SIG-M5 treated with dmso at 0.1 percent for 504 hours (cell line): ENCODE data around the gene CENPO.
"Not testable (repeated sequence)": the region's sequence is repeated elsewhere in the genome, so short reads cannot be mapped to it uniquely, and the experiment has no call there.

ENCODE experiments used
- DNase-seq: peaks from one replicate; lab custom pipeline; 2025; ENCODE audit not compliant: unreplicated experiment; lab: John Stamatoyannopoulos, UW

Gene CENPO

DNA sequence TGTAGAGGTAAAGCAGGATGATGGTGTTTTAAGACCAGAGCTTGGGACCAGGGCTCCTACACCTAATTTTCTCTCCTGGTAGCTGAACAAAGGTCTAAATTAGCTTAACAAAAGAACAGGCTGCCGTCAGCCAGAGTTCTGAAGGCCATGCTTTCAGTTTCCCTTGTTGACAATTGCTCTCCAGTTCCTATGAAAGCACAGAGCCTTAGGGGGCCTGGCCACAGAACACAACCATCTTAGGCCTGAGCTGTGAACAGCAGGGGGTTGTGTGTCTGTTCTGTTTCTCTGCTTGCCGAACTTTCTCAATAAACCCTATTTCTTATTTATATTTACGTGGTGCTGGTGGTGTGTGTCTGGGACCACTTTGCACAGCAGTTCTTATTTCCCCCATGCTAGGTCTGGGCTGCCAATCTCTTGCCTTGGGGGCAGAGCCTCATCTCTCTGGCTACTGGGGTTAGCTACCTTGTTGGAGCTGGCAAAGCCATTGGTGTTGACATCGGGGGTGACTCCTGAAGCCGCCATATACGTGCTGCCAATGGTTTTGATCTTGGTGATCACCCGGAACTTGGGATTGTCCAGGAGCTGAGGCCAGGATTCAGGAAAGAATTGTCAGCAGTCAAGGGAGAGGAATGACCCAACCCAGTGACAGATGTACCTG is 29.0 kb downstream of the CENPO start:
- DNase-seq = no peak

DNA sequence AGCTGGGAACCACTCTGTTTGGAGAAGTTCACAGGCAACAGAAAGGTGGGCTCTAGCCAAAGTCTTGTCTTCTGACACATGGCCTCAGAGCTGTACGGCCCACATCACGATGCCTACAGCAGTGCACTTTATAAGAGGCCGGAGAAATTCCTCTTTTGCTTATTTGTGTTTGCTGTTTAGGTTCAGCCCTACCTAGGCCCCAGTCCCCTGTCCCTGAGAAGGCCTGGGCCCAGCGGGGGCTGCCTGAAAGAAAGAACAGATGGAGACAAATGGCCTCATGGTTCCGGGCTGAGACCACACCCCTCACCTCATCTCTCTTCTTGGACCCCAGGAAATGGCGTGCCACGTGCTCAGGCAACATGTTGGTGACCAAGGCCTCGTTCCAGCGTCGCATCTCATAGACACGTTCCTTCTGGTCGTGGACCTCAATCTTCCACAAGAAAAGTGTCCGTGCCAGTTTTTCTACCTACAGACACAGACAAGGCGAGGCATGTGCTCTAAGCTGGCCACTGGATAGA is 30.9 kb downstream of the CENPO start:
- DNase-seq = no peak

DNA sequence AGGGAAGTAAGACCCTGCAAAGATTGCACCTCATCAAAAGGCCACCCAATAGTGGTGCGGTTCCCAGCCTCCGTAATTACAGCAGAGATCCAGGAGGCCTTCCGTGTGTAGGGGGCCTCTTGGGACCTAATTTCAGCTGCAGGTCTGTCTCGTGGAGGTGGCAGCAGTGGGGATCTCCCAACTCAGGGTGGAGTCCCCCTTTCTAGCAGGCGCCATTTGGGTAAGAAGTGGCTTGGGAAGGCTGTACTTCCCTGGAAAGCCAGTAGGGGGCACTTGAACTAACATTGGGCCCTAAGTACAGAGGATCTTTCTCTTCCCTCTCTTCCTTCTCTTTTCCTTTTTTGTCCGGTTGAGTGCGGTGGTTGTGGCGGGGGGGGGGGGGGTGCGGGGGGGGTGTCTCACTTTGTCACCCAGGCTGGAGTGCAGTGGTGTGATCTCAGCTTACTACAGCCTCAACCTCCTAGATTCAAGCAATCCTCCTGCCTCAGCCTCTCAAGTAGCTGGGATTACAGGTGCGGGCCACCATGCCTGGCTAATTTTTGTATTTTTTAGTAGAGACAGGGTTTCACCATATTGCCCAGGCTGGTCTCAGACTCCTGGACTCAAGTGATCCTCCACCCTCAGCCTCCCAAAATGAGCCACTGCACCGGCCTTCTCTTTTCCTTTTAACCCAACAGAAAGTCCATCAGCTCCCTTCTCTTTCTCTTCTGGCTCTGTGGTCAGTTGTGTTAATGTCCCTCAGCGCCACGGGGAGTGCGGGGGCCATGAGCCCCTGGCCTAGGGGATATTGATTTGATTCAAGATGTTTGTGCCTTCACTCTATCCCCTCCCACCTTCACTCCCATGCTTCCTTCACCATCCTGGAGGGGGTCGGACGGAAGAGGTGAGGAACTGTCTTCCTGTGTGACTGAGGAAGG is 32.0 kb downstream of the CENPO start:
- DNase-seq = peak; percentile 11

DNA sequence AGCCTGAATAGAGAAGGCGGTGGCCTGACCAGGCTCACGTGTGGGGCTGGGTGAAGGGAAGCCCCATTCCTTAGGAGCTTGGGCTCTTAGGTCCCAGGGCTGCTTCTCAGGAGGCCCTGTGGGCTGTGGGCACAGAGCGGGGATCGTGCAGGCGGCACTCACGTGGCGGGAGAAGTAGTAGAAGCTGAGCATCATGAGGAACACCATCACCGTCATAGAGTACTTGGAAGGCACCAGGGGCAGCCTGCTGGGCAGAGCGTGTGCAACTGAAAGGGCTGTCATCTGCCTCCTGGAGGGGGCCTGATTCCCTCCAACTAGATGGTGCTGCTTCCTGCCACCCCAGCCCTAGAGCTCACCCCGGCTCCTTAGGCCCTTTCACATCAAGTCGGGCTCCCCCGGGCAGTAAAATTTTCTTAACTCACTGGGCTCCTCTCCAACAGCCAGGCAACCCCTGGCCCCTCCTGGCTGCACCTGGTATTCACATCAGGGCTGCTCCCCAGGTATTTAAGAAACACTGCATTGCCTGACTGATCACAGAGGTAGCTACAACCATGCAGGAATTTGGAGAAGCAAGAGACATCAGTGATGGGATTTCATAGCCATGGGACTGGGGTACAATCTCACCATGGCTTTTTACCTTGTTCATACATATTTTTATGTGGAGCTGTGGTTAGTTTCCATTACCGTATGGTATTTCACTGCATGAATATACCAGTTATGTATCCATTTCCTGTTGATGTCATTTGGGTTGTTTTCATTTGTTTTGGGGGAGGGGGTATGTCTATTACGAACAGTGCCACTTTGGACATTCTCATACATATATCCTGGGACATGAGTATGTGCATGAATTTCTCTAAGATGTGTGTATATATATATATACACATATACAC is 32.9 kb downstream of the CENPO start:
- DNase-seq = no peak

DNA sequence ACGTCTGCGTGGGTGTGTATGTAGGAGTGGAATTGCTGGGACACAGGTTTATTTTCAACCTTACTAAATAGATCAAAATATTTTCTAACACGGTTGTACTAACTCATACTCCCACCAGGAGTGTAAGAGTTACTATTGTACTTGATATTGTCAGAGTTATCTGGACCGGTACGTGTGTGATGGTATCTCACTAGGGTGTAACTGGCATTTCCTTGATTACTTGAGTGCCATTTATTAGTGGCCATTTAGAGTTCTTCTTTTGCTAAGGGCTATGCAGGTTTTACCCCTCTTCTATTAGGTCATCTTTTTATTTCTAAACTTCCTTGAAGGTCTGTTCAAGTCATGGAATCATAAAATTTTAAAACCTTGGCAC is 33.5 kb downstream of the CENPO start:
- no peak for DNase-seq

DNA sequence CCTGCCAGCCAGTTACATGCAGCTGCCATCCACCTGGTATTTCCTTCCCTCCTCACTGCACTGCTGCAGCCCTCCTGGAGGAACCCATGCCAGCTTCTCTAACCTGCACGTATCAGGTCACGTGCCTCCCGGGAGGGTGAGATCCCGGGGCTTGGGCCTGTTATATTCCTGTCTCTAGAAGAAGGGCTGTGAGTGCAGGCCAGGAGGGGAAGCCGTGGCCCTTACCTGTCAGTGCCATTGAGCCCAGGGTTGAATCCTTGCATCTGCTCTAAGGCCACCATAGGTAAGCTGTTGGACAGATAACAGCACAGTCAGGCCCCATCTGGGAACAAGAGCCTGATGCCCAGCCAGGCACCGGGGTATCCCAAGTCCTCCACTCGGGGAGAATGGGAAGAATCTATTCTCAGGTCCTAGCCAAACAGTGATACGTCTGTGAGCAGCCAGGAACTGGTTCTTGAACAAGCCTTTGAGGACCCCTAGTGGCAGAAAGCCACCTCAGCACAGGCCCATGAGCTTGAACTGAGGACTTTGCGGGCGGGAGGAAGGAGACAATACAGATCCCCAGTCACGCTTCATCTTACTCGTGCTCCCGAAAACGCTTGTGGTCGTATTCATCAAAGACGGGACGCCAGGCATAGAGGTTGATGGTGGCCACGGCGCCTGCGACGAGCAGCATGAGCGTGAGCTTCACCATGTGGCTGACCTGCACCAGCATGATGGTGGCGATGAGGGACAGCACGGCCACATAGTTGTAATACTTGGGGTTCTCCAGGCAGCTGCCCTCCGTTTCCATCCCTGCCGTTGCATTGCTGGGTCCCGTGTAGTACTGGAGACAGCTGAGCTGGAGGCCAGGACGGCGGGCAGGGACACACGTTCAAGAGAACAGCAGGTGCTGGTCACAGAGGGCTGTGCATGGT is 34.4 kb downstream of the CENPO start:
- peak; percentile 80 for DNase-seq

DNA sequence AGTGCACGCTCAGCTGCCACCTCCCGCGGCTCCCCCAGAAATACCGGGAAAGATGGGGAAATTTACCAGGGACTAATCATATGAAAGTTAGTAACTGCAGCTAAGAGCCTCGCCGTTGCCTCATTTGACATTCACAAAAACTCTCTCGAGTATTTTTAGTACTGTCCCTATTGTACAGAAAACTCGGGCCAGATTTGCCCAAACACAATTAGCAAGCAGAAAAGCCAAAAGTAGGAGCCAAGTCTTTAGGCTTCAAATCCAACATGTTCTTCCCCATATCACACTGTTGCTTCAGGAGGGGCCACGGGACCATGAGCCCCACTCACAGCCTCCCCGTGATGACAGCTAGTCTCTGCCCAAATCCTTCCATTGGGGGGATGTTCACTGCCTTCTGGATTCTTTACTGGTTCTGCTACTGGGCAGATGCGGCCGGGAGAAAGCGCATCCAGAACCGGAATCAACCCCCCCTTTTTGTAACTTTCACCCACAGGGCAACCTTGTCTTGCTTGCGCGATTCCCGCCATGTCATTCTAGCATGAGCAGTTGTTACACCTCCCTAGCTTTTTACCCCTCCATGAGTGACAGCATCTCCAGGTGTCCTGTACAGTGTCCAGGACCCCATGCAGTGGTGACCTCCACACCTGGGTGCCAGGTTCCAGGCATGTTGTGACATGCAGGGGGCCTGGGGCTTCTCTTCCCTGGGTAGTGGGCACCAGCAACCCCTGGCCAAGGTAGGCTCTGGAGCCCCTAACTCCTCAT is 35.2 kb downstream of the CENPO start:
- DNase-seq = no peak

DNA sequence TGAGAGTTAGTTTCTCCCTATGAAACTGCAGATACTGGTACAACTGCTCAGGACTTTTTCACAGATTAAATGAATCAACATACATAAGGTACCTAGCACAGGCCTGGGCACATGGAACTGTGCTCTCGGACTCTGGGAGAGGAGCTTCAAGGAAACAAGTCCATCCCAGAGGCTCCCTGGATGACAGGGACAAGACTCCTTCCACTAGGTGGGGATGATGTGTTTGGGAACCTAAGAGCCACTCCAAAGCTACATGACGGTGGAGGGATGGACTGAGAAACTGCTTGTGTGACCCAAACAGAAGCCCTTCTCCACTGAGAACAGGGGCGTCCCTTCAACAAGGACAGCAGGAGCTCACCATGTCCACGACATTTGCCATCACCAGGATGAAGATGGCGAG is 37.1 kb downstream of the CENPO start:
- DNase-seq = no peak

DNA sequence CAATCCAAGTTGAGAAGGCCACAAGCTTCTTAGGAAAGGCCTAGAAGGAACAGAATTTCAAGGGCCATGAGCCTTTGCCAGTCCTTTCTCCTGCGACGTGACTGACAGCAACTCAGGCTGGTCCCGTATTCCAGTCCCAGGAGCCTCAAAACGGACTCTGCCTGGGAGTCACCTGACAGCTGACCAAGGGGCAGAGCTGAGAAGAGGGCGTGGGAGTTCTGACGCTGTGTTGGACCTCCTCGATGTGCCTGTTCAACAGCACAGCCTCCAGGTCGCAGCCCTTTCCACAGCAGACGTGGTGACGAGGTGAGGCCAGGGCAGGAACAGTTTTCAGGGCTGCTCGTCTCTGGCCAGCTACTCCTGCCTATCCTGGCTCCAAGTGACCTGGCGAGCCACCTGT is 37.6 kb downstream of the CENPO start:
- no peak for DNase-seq

DNA sequence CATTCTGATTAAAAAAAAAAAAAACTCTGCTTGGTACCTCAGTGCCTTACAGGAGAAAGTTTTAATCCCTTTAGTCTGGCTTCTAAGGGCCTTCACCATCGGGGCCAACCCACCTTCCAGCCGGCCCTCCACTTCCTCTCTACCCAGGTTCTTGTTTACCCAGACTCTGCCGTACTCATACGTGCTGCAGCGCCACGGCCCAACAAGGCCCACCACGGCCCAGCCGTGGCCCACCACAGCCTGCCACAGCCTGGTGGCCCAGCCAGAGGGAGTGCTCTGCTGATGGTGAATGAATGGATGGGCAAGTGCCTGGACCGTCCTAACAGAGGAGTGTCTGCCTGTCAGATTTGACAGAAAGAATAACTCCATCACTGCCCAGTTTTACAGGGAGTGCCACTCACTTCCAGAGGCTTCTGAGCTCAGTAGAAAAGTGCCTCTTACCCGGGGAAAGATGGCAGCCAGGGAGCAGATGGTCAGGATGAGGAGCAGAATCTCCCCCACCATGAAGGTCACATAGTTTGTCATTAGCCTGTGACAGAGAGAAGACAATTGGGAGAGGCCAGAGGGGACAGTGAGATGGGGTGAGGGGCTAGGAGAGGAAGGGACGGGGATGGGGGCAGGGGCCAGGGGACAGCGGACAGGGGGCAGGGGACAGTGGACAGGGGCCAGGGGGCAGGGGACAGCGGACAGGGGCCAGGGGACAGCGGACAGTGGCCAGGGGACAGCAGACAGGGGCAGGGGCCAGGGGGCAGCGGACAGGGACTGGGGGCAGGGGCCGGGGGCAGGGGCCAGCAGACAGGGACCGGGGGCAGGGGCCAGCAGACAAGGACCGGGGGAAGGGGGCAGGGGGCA is 38.2 kb downstream of the CENPO start:
- DNase-seq = no peak

DNA sequence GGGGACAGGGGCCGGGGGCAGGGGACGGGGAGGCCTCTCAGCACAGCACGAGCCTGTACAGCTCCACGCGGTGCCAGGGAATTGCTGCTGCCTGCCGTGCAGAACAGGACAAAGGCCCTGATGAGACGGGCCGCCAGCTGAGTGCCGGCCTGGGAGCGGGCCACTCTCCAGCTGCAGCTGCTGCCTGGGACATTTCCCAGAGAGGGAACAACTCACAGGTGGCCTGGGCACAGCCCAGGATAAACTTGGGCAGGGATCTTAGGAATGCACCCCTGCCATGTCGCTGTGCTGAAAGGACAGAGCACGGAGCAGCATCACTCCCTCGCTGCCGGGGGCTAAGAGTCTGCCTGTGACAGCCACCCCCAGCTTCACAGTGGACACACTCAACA is 38.8 kb downstream of the CENPO start:
- no peak for DNase-seq

DNA sequence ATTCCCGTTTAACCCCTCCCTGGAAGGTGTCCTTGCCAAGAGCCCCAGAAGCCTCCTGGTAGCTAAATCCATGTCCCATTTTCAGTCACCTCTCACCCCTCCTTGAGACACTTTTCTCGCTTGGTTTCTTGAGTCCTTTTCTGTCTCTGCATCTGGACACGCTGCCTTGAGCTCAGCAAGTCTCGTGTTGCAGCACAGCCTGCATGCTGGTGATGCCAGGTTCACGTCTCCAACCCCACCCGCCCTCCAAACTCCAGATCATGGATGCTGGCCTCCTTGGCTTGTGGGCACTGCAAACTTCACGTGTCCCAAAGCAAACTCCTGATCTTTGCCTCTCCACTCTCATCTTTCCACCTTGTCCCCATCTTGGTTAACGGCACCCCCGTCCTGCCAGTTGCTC is 39.3 kb downstream of the CENPO start:
- DNase-seq = no peak

DNA sequence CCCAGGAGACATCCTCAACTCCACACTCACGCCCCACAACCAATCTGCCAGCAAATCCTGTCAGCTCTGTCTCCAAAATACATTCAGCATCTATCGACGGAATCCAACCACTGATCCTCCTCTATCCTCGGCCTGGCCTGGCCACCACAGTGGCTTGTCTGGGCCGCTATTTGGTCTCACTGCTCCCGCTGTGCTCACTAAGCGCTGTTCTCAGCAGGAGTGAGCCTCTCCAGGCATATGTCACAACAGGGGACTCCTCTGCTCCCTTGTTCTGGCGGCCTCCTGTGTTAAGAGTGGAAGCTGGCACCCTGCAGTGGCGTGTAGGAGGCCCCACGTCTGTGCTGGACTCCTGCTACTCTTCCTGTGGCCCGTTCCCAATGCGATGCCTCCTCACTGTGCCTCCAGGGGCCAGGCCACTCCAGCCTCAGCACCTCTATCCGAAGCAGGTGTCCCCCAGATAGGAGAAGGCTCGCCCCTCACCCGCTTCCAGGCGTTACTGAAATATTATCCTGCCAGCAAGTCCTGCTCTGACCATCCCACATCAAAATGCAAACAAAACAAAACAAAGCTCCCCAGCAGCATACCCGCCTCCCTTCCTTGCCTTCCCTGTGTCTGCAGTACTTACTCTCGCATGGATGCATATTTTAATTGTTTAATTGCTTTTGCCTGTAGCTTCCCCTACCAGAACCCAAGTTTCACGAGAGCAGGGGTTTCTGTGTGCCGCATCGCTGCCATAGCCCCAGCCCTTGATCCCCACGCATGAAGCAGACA is 39.9 kb downstream of the CENPO start:
- no peak for DNase-seq

DNA sequence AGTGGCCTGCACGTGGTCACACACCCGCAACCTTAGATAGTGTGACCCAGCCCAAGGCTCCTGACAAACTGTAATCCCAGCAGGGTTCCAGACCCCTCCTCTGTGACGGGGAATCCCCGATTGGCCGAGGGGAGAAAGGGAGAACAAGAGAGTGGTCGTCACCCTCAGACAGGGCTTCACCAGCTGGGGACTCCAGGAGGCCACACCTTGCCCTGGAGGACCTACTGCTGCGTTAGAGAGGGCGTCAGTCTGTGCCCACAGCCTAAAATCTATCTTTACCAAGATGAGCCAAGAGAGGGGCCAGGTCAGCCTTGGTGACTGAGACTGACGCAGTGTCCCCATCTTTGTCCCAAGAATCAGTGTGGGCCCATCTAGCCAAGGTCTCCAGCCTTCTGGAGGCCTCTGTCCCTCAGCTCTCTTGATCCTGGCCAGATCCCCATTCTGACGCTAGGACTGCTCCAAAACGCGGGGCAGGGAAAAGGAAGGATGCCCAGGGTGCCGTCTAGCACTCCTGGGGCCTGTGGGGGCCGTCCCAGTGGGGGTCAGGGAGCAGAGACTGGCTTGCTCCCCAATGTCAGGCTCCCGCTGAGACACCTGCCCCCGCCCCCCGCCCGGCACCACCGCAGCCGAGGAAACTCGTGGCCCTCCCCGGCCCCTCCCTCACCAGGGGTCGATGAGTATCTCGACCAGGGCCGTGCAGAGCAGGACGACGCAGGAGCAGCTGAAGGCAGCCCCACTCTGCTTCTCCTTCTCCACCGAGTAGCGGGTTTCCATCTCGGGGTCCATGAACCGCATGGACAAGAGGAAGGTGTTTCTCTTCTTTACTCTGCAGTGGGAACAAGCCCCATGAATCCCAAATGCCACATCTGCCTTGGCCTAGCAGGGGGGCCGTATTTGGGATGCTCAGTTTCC is 40.9 kb downstream of the CENPO start:
- DNase-seq = no peak

DNA sequence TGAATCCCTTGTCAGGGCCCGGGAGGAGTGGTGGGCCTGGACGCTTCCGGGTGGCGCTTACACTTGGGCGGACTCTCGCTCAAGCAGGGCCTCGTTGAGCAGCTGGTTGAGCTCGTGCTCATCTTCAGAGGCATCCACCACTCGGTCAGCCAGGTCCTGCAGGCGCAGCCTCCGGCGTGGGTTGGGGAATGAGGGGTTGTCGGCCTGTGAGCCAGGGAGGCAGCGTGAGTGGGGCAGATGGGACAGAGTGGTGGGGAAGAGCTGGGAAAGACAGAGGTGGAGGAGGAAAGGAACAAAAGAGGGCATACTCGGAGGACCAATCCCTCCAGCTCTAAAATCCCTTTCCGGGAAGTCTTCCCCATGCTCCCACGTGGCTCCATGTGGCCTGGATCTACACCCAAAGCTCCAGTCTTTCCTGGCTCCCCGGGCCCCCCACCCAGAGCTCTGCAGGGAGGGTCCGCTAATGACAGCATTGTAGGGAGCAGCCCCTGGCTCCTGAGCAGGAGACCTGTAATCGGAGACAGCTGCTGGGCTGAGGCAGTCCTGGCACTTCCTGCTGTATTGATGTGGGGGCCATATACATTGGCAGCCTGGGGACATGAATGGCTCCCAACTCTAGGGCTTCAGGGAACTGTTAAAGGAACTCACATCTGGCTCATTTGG is 41.6 kb downstream of the CENPO start:
- DNase-seq = no peak

DNA sequence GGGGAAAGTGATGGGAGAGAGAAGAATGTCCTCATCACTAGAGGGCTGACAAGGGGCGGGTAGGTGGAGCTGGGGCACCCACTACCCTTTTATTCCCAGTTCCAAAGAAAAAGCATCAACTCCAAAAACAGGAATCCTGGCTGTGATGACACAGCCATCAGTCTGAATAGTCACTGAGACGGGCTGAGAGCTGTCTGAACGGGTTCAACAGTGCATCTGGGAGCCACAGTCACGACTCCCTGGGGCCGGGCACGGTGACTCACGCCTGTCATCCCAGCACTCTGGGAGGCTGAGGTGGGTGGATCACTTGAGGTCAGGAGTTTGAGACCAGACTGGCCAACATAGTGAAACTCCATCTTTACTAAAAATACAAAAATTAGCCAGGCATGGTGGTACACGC is 42.2 kb downstream of the CENPO start:
- not testable (repeated sequence) for DNase-seq
